ENCODE measurements around the gene MSANTD7. TPM values are rescaled to one million over a fixed set of nuclear protein-coding genes. Genes with fewer than 3 reads are reported as not detected.

MSANTD7 gene
- total and polyA plus RNA-seq, 9 of the 15 experiments (the other 6 are each of a cell fraction or from before 2014, with no cell fraction given): 5.2 to 27.3 (median 23.6) TPM

- Histone ChIP-seq H4K20me1 (replicated peaks; ENCODE audit: control insufficient read depth, insufficient read depth, low read length) (peaks cover 17% of the 10 kb centered on the region), H3K36me3 (ENCODE audit: control insufficient read depth, insufficient read depth, low read length) (peaks cover 37% of the 10 kb centered on the region; the same call in 2 of the 3 replicates), H3K79me2 (ENCODE audit: control insufficient read depth, insufficient read depth, low read length) (peaks cover 86% of the 10 kb centered on the region), H3K27me3 (ENCODE audit: control insufficient read depth in 2 of 2, insufficient read depth in 2 of 2, low read length in 2 of 2) (no peaks in the 10 kb centered on the region), H3K27ac (ENCODE audit: extremely low read depth, low read depth, low read length) (peak overlapping the region; percentile 85), H3K4me2 (ENCODE audit: insufficient read depth, low read length) (peak overlapping the region; percentile 78), H3K9me3 (replicated peaks; ENCODE audit: control insufficient read depth, insufficient read depth, low read depth, low read length) (no peaks in the 10 kb centered on the region), H3K9ac (ENCODE audit: insufficient read depth in 1 of 2, low read depth in 2 of 2, low read length in 2 of 2) (peak overlapping the region; percentile 73 to 78), H3K4me3 (peak overlapping the region; percentile 96), H2AFZ (ENCODE audit: low read depth, low read length) (no peak overlapping the region), H3K9me1 (ENCODE audit: control insufficient read depth, insufficient read depth, low read length) (no peaks in the 10 kb centered on the region), H3K4me1 (replicated peaks in 1 of 2; ENCODE audit: control insufficient read depth in 2 of 2, insufficient read depth in 2 of 2, low read length in 2 of 2) (peaks cover 12 to 15% of the 10 kb centered on the region in 2 experiments)
- DNase-seq (ENCODE audit: extremely low read depth in 1 of 4, low spot score in 3 of 4): peak in 2 of 4 experiments; percentile 14 to 27
- POLR2A ChIA-PET: interaction anchor here (0.9 to 2.5 kb wide), 2 partner anchors 10 to 218 kb away, joined by 3 to 14 read pairs; no protein-coding TSS in a partner anchor
- FAIRE-seq: no peak
- in situ Hi-C loops (cut with MboI) (no loop called here), intact Hi-C loops (cut with micrococcal nuclease) (loop anchor here (5.0 kb wide), 1 partner anchor 72 kb away; the partner anchor contains the start of gene DCLRE1C)
- WGBS (ENCODE audit: insufficient coverage, low coverage, missing lambda C conversion rate): 1% methylated on average over 7 of the region's 7 CpGs
- no peak for ATAC-seq
- CTCF ChIA-PET (ENCODE audit: low intra/inter-chr PET ratio): no interaction called here
- TSS peak; percentile 42 for BruUV-seq (replicated peaks)
- TF ChIP-seq PURB (CRISPR knock-in tag; IDR thresholded peaks at IDR 0.05; ENCODE audit: low read depth) (no peak), MTA2 (IDR thresholded peaks at IDR 0.05; ENCODE audit: low read depth) (no peak), NCOA4 (IDR thresholded peaks at IDR 0.05; ENCODE audit: partially characterized antibody) (no peak), ZC3H8 (IDR thresholded peaks at IDR 0.05) (no peak), IFI16 (CRISPR knock-in tag; IDR thresholded peaks at IDR 0.05) (no peak), CHCHD3 (CRISPR knock-in tag; IDR thresholded peaks at IDR 0.05) (no peak), POLR2AphosphoS2 (IDR thresholded peaks at IDR 0.05; ENCODE audit: low read length) (no peak), PHF21A (IDR thresholded peaks at IDR 0.05; ENCODE audit: borderline replicate concordance, low read depth) (no peak), MIER1 (IDR thresholded peaks at IDR 0.05; ENCODE audit: low read depth) (peak; percentile 57; the same call in 1 of the 2 replicates), PATZ1 (CRISPR knock-in tag; IDR thresholded peaks at IDR 0.05; ENCODE audit: borderline replicate concordance) (no peak)
- TF ChIP-seq, protein P1, sequence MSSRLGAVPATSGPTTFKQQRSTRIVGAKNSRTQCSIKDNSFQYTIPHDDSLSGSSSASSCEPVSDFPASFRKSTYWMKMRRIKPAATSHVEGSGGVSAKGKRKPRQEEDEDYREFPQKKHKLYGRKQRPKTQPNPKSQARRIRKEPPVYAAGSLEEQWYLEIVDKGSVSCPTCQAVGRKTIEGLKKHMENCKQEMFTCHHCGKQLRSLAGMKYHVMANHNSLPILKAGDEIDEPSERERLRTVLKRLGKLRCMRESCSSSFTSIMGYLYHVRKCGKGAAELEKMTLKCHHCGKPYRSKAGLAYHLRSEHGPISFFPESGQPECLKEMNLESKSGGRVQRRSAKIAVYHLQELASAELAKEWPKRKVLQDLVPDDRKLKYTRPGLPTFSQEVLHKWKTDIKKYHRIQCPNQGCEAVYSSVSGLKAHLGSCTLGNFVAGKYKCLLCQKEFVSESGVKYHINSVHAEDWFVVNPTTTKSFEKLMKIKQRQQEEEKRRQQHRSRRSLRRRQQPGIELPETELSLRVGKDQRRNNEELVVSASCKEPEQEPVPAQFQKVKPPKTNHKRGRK (tag; IDR thresholded peaks at IDR 0.05): no peak
- TF ChIP-seq, protein P2, sequence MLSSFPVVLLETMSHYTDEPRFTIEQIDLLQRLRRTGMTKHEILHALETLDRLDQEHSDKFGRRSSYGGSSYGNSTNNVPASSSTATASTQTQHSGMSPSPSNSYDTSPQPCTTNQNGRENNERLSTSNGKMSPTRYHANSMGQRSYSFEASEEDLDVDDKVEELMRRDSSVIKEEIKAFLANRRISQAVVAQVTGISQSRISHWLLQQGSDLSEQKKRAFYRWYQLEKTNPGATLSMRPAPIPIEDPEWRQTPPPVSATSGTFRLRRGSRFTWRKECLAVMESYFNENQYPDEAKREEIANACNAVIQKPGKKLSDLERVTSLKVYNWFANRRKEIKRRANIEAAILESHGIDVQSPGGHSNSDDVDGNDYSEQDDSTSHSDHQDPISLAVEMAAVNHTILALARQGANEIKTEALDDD (IDR thresholded peaks at IDR 0.05): peak; percentile 67
- TF ChIP-seq, protein P3, sequence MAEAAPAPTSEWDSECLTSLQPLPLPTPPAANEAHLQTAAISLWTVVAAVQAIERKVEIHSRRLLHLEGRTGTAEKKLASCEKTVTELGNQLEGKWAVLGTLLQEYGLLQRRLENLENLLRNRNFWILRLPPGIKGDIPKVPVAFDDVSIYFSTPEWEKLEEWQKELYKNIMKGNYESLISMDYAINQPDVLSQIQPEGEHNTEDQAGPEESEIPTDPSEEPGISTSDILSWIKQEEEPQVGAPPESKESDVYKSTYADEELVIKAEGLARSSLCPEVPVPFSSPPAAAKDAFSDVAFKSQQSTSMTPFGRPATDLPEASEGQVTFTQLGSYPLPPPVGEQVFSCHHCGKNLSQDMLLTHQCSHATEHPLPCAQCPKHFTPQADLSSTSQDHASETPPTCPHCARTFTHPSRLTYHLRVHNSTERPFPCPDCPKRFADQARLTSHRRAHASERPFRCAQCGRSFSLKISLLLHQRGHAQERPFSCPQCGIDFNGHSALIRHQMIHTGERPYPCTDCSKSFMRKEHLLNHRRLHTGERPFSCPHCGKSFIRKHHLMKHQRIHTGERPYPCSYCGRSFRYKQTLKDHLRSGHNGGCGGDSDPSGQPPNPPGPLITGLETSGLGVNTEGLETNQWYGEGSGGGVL (CRISPR knock-in tag; IDR thresholded peaks at IDR 0.05): no peak
- TF ChIP-seq, protein P4, sequence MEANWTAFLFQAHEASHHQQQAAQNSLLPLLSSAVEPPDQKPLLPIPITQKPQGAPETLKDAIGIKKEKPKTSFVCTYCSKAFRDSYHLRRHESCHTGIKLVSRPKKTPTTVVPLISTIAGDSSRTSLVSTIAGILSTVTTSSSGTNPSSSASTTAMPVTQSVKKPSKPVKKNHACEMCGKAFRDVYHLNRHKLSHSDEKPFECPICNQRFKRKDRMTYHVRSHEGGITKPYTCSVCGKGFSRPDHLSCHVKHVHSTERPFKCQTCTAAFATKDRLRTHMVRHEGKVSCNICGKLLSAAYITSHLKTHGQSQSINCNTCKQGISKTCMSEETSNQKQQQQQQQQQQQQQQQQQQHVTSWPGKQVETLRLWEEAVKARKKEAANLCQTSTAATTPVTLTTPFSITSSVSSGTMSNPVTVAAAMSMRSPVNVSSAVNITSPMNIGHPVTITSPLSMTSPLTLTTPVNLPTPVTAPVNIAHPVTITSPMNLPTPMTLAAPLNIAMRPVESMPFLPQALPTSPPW (CRISPR knock-in tag; IDR thresholded peaks at IDR 0.05): 0 out of 2 replicates have a peak, but pooled peaks have one; percentile 4
Measured at GRCh38 chr10:14880229-14880628, 42.1 kb downstream of the MSANTD7 start.

All from K562 (cell line).